A673 (cell line): ENCODE measurements around the gene CRB1. TPM values are rescaled to one million over a fixed set of nuclear protein-coding genes. Genes with fewer than 3 reads are reported as not detected.
A peak's percentile ranks its signal among the peaks of the same experiment; 100 is the strongest.

ENCODE experiments used
- BruUV-seq: library from RNA; stranded (reverse); fragments of 400-500 nt; replicated peaks from 2 replicates; lab custom pipeline; 2021; lab: Mats Ljungman, UMichigan
- CTCF ChIA-PET: fragments of 300-600 bp; sonication (Branson Sonifier 250); formaldehyde crosslinking; loops from one replicate; lab custom pipeline; 2022; ENCODE audit warnings: antibody characterized with exemption; lab: Charles Lee
- POLR2A ChIA-PET: fragments of 300-600 bp; sonication (Branson Sonifier 250); formaldehyde crosslinking; loops from one replicate; lab custom pipeline; 2022; ENCODE audit warnings: antibody characterized with exemption; ENCODE audit not compliant: low non-redundant PET; lab: Charles Lee
- DNase-seq: peaks from one replicate; pipeline ENCODE4 v3.0.0-alpha.2; 2015; ENCODE audit warnings: low spot score
- H3K27ac ChIP-seq: fragments of 200-600 bp; sonication (generic); 2 replicates; pipeline ENCODE4 v1.5.1; 2016; ENCODE audit warnings: mixed run types, low read depth, mild to moderate bottlenecking, mixed read lengths, antibody characterized with exemption, low read length; ENCODE audit not compliant: poor library complexity, severe bottlenecking
- H3K27me3 ChIP-seq: fragments of 200-600 bp; sonication (generic); replicated peaks from 2 replicates; pipeline ENCODE4 v1.6.1; 2017; ENCODE audit warnings: mixed run types, low read depth, mild to moderate bottlenecking, mixed read lengths, antibody characterized with exemption, low read length; ENCODE audit not compliant: insufficient read depth, poor library complexity
- H3K36me3 ChIP-seq: fragments of 200-600 bp; sonication (generic); 2 replicates; pipeline ENCODE4 v1.6.1; 2016; ENCODE audit warnings: mixed run types, mild to moderate bottlenecking, mixed read lengths, antibody characterized with exemption, low read length; ENCODE audit not compliant: insufficient read depth, poor library complexity, severe bottlenecking
- H3K4me1 ChIP-seq: fragments of 200-600 bp; sonication (generic); 2 replicates; pipeline ENCODE4 v1.6.1; 2017; ENCODE audit warnings: mixed run types, mild to moderate bottlenecking, mixed read lengths, antibody characterized with exemption, low read length; ENCODE audit not compliant: insufficient read depth, poor library complexity, severe bottlenecking
- H3K4me3 ChIP-seq: fragments of 200-600 bp; sonication (generic); 2 replicates; pipeline ENCODE4 v1.5.1; 2016; ENCODE audit warnings: low read depth, mixed run types, mild to moderate bottlenecking, mixed read lengths, low read length; ENCODE audit not compliant: poor library complexity, severe bottlenecking
- H3K9me3 ChIP-seq: fragments of 200-600 bp; sonication (generic); 2 replicates; pipeline ENCODE4 v1.6.1; 2016; ENCODE audit warnings: mixed run types, low read depth, mild to moderate bottlenecking, mixed read lengths, antibody characterized with exemption, low read length; ENCODE audit not compliant: poor library complexity, severe bottlenecking
- EZH2 ChIP-seq: fragments of 200-600 bp; sonication (generic); IDR thresholded peaks from 2 replicates; pipeline ENCODE4 v1.6.1; 2017; ENCODE audit warnings: borderline replicate concordance, low read depth, mild to moderate bottlenecking, mixed read lengths, antibody characterized with exemption, low read length; ENCODE audit not compliant: poor library complexity, severe bottlenecking
- intact Hi-C: fragments of 100-400 bp; cut with micrococcal nuclease; formaldehyde crosslinking; loops from one replicate; pipeline ENCODE4 v1.10.0; 2022; ENCODE audit not compliant: unreplicated experiment
- total RNA-seq: library from RNA; stranded (reverse); gene quantifications from 2 replicates; pipeline ENCODE4 v1.2.3, GENCODE V29; 2021
- TF ChIP-seq, protein P1 (sequence below): fragments of 300-800, 200-600 bp; sonication (generic); conservative IDR thresholded peaks from 2 replicates; pipeline ENCODE4 v1.5.1; 2017; ENCODE audit warnings: low read depth, mild to moderate bottlenecking, antibody characterized with exemption, low read length, moderate library complexity, mixed read lengths

CRB1 gene
- total RNA-seq, 1 experiment from 2014 or later, result not detected

DNA sequence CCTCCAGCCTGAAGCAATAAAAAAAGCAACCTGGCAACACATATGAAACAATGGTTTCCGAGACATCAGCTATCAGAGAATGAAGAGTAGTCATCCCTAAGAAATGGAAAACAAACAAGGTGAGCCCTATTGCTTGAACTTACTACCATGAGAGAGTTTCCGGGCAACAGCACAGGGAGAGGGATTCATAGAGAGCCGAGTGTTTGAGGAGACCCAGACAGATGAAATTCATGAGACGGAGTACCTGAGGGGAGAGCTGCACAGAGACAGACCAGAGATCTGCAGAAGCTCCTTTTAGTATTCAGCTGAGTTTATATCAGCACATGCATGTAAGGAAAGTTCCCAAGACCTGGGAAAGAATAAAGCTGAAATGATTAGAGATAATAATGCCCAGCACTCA is 19.8 kb downstream of the CRB1 start:
- no TSS peak for BruUV-seq
- Histone ChIP-seq H3K4me1 (no peaks in the 10 kb centered on the region), H3K4me3 (no peak overlapping the region), H3K27ac (no peak overlapping the region), H3K36me3 (no peaks in the 10 kb centered on the region), H3K27me3 (no peaks in the 10 kb centered on the region), H3K9me3 (no peaks in the 10 kb centered on the region)
- ChIA-PET POLR2A (no interaction called here), CTCF (no interaction called here)
- intact Hi-C loops, result no loop called here
- no peak for DNase-seq
- TF ChIP-seq EZH2, result no peak
- TF ChIP-seq, protein P1, sequence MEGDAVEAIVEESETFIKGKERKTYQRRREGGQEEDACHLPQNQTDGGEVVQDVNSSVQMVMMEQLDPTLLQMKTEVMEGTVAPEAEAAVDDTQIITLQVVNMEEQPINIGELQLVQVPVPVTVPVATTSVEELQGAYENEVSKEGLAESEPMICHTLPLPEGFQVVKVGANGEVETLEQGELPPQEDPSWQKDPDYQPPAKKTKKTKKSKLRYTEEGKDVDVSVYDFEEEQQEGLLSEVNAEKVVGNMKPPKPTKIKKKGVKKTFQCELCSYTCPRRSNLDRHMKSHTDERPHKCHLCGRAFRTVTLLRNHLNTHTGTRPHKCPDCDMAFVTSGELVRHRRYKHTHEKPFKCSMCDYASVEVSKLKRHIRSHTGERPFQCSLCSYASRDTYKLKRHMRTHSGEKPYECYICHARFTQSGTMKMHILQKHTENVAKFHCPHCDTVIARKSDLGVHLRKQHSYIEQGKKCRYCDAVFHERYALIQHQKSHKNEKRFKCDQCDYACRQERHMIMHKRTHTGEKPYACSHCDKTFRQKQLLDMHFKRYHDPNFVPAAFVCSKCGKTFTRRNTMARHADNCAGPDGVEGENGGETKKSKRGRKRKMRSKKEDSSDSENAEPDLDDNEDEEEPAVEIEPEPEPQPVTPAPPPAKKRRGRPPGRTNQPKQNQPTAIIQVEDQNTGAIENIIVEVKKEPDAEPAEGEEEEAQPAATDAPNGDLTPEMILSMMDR, result no peak

DNA sequence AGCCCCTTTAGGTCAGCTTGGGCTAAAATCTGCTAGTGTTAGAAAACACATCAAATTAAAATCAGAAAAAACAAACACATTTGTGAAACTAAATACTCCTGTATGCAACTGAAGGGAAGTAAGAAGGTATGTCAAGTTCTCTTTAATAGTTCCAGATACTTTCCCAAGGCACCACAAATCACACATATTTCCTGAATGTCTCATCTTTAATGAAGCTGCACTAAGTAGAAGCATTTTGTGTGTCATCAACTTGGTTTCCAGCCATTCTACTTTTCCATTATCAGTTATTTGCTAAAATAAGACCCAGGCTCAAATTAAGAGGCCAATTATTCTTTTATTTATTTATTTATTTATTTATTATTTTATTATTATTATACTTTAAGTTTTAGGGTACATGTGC is 34.7 kb downstream of the CRB1 start:
- Histone ChIP-seq H3K4me3 (no peak overlapping the region), H3K27ac (no peak overlapping the region), H3K9me3 (no peaks in the 10 kb centered on the region), H3K36me3 (no peaks in the 10 kb centered on the region), H3K27me3 (no peaks in the 10 kb centered on the region), H3K4me1 (peaks cover 6% of the 10 kb centered on the region)
- intact Hi-C loops, result no loop called here
- peak; percentile 49 for DNase-seq
- CTCF ChIA-PET, result no interaction called here
- POLR2A ChIA-PET, result no interaction called here
- TF ChIP-seq EZH2, result no peak
- TF ChIP-seq, protein P1, result no peak
- no TSS peak for BruUV-seq

DNA sequence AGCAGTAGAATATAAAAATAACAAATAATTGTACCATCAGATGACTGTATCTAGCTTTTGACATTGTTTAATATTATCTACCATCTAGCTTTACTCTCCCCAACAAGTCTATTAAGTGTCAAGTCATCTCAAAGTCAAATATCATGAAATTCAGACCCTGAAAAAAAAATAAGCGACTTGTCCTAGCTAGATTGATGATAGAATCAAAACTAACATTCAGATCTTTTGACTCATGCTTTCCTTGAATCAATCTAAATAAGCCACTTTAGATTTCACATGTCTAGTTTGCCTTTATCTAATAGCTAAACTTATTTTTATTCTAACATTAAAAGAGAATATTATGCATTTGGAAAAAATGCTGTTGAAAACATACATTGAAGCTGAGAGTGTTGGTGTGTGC is 35.4 kb downstream of the CRB1 start:
- POLR2A ChIA-PET, result no interaction called here
- Histone ChIP-seq H3K9me3 (no peaks in the 10 kb centered on the region), H3K27me3 (no peaks in the 10 kb centered on the region), H3K4me3 (no peak overlapping the region), H3K27ac (no peak overlapping the region), H3K4me1 (peaks cover 6% of the 10 kb centered on the region), H3K36me3 (no peaks in the 10 kb centered on the region)
- CTCF ChIA-PET, result no interaction called here
- TF ChIP-seq, protein P1, result no peak
- TF ChIP-seq EZH2, result no peak
- no TSS peak for BruUV-seq
- no peak for DNase-seq
- intact Hi-C loops, result no loop called here
